GM12875 (cell line): ENCODE data around the gene STK25.

Experiments
- H3K4me3 ChIP-seq: one replicate; pipeline ENCODE4 v1.5.1; 2011; ENCODE audit warnings: low read depth, low read length, control low read depth
- TF ChIP-seq, protein P1 (sequence below): IDR thresholded peaks from 2 replicates; pipeline ENCODE4 v1.5.1; 2011; ENCODE audit warnings: low read depth, mild to moderate bottlenecking, control low read depth, inconsistent platforms, low read length, moderate library complexity, borderline replicate concordance; ENCODE audit not compliant: insufficient read depth

Gene STK25

DNA sequence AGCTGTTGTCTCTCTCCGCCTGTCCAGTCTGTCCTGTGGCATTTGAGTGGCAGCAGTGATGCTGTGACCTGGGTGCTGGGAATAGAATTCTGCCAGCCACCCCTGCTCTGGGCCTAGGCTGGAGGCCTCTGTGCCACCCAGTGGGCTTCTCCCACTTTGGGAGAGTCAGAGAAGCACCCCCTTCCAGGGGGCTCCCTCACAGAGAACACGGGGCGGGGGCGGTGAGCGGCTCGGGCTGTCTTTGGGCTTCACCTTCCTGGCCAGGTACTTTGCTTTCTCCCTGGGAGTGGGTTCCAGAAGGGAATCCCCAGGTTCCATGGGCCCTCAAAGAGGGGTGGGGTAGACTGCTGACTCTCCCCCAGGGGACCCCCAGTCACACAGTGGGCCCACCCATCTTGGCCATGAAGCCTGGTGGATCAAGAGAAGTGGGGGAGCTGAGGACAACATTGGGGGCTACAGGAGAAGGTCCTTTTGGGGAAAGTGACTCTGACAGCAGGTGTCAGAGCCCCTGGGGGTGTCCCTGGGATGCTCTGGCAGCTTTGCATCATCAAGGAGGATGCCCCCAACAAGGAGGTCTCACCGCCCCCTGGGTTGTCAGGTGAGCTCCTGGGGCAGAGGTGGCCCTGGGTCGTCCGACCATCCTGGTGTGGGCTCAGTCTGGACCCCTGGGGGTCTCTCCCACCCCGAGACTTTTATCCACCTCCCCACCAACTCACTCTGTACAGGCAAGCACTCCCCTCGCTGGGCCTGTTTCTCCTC is 31.4 kb upstream of the STK25 start:
- TF ChIP-seq, protein P1, sequence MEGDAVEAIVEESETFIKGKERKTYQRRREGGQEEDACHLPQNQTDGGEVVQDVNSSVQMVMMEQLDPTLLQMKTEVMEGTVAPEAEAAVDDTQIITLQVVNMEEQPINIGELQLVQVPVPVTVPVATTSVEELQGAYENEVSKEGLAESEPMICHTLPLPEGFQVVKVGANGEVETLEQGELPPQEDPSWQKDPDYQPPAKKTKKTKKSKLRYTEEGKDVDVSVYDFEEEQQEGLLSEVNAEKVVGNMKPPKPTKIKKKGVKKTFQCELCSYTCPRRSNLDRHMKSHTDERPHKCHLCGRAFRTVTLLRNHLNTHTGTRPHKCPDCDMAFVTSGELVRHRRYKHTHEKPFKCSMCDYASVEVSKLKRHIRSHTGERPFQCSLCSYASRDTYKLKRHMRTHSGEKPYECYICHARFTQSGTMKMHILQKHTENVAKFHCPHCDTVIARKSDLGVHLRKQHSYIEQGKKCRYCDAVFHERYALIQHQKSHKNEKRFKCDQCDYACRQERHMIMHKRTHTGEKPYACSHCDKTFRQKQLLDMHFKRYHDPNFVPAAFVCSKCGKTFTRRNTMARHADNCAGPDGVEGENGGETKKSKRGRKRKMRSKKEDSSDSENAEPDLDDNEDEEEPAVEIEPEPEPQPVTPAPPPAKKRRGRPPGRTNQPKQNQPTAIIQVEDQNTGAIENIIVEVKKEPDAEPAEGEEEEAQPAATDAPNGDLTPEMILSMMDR = no peak
- H3K4me3 ChIP-seq = no peak overlapping the region

DNA sequence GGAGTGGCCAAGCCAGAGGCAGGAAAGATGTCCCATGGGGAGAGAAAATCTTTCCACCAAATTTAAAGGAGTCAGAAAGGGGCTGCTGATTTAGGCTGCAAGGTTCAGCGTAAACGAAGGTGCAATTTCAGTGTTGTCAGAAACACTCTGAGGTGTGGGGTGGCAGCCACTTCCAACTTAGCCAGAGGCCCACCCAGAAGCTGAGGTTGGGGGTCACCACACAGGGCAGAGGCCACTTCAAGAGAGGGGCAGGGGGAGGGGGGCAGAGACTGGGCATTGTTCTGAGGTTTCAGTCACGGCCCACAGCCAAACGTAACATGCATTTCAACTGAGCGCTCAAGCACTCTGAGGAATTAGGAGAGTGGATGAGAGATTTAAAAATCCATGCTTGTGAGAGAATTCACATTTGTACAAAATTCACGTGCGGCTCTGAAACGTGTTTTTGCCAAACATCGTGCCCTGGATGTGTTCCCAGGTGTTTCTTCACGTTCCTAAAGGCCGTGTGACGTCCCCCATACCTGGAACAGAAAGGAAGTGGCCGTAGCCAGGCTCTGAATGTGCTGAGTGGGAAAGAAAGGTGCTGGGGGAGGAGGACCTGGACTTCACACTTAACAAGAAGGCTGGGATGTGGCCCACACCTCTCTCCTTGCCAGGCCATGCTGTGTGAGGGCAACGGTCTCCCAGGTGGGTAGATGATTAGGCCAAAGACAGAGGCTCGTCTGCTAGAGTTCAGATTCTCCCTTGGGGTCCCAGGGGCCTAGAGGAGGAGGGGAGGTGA is 30.6 kb upstream of the STK25 start:
- TF ChIP-seq, protein P1 = no peak
- H3K4me3 ChIP-seq = no peak overlapping the region

DNA sequence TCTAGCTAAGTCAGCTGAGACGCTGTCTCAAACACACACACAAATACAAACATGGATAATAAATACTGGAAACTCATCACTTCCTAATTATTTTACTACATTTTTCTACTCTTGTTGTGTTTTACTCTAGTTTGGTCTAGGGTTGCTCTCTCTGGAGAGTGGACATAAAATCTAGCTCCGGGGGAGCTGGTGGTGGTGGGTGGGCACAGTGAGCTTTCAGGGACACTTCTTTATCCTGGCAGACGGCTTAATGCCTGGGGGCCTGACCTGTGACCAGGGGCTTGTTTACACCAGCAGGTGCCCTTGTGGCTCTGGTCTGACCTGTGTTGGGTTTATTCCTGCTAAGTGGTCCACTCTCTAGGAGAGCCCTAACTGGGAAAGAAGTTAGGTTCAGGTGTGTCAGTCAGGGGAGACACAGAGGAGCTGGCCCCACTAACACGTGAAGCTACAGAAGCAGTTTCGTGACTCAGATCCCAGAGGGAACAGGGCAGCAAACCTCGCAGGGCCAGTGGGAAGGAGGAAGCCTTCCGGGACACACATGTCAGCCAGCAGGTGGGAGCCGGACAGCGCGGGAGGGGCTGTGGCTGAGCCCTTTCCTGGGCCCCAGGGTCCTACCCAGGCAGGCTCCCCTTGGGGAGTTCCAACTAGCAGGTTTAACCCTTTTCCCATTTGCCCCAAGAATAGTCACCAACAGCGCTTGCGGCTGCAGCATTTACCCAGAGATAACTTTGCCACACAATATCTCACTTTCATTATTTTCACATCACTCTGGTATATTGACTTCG is 27.7 kb upstream of the STK25 start:
- TF ChIP-seq, protein P1 = no peak
- H3K4me3 ChIP-seq = no peak overlapping the region

DNA sequence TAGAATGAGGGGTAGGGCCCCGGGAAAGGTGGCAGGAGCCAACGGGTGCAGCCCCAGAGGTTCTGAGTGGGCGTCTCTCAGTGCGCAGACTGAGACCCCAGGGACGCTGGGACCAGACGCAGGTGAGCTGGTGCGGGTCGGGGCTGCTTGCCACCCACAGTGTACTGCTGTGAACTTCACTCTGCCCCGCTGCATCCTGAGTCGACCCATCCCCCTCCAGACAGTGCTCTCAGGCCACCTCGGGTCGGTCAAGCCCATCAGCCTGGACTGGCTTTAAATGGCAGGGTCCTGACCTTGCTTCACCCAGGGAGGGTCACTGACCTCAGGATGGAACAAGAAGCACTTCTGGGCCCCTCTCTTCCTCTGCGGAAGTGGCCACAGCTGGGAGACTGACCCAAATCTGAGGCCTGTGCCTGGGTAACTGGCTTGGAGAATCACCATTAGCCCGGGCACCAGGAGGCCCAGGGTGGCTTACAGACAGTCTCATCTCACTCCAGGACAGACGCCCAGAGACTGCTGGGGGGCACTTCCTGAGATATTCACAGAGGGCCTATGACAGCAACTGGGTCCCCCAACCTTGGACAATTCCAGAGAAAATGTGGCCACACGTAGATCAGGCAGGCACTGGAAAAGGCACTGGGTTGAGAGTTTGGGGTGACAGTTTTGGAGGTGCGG is 26.5 kb upstream of the STK25 start:
- TF ChIP-seq, protein P1 = no peak
- no peak overlapping the region for H3K4me3 ChIP-seq

DNA sequence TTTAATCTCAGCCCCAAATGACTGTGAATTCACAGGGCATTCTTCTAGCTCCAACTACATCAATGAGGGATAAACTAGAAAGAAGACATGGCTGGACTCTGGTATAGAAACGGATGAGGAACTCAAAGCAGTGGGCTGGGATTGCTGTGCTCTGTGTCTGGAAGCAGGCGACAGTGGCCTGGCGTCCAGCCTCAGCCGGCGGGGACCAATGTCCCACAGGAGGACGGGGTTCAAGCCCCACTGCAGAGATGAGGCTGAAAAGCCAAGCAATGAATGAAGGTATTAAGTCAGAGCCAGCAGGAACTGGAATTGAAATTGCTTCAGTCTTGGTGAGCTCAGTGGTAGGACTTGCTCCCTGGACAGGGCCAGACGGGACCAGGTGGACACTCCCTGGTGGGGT is 25.9 kb upstream of the STK25 start:
- no peak overlapping the region for H3K4me3 ChIP-seq
- TF ChIP-seq, protein P1 = no peak

DNA sequence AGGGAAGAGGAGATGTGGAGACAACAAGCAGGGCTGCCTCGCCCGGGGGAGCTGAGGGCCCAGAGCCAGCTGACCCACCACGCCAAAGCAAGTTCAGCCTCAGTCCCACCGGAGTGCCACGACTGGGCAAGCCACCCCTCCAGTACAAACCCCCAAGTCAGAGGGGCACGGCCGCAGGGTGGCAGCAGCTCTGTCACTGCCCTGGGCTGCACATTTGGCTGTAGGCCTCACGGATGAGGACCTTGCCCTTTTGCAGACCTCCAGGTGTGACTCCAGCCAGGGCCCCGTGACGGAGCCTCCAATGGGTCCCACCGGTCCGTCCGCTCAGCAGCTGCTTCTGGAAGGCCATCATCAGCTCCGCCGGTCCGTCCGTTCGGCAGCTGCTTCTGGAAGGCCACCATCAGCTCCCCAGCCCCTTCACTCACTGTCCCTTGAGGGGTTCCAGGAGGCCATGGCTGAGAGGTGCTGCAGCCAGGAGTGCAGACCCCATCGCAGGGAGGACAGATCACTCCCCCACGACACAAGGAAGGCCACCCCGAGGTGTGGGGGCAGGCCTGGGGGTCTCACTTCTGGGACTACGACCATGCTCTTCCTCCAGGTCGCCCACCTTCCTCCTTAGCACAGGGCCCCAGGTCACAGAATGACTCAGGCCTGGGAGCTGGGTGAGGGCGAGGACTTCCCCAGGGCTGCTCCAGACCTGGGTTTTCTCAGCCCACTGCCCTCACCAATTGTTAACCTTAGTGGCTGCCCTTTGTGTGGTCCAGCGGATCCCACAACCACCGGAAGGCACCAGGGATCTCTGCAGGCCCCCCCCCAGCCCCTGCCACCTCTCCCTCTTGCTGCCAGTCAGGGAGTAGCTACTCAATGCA is 24.6 kb upstream of the STK25 start:
- TF ChIP-seq, protein P1 = no peak
- no peak overlapping the region for H3K4me3 ChIP-seq
